GM19240 (cell line): ENCODE data around the gene BCAP29.

Experiments used
- DNase-seq: peaks from one replicate; pipeline ENCODE4 v3.0.0; 2011; ENCODE audit warnings: low spot score; ENCODE audit not compliant: insufficient read length

Gene BCAP29

GRCh38 chr7:107581387-107582013 is 1.5 kb downstream of the BCAP29 start:
- DNase-seq, result no peak

GRCh38 chr7:107582875-107583274 is 2.8 kb downstream of the BCAP29 start:
- no peak for DNase-seq

- no peak for DNase-seq
These were observed 4.7 kb downstream of the BCAP29 start for GRCh38 chr7:107584716-107585115.

- no peak for DNase-seq
These were observed 8.6 kb downstream of the BCAP29 start for GRCh38 chr7:107588529-107589130.

- DNase-seq, result no peak
These were observed 11.4 kb downstream of the BCAP29 start for GRCh38 chr7:107591421-107591820.

GRCh38 chr7:107592361-107593024 is 12.4 kb downstream of the BCAP29 start:
- DNase-seq, result no peak

- no peak for DNase-seq
These were observed 13.0 kb downstream of the BCAP29 start for GRCh38 chr7:107593025-107593410.

GRCh38 chr7:107594961-107595737 is 15.1 kb downstream of the BCAP29 start:
- no peak for DNase-seq

GRCh38 chr7:107596881-107597581 is 17.0 kb downstream of the BCAP29 start:
- no peak for DNase-seq

- no peak for DNase-seq
These were observed 17.5 kb downstream of the BCAP29 start for GRCh38 chr7:107597582-107597916.

GRCh38 chr7:107597953-107598352 is 17.9 kb downstream of the BCAP29 start:
- DNase-seq, result no peak

GRCh38 chr7:107599262-107599661 is 19.2 kb downstream of the BCAP29 start:
- DNase-seq, result no peak

GRCh38 chr7:107600816-107601215 is 20.8 kb downstream of the BCAP29 start:
- no peak for DNase-seq

- no peak for DNase-seq
These were observed 25.3 kb downstream of the BCAP29 start for GRCh38 chr7:107605218-107605815.

- DNase-seq, result no peak
These were observed 26.3 kb downstream of the BCAP29 start for GRCh38 chr7:107606303-107606702.

GRCh38 chr7:107609811-107610261 is 29.8 kb downstream of the BCAP29 start:
- no peak for DNase-seq

- no peak for DNase-seq
These were observed 30.3 kb downstream of the BCAP29 start for GRCh38 chr7:107610323-107610722.

- no peak for DNase-seq
These were observed 33.4 kb downstream of the BCAP29 start for GRCh38 chr7:107613439-107613838.

- DNase-seq, result no peak
These were observed 33.9 kb downstream of the BCAP29 start for GRCh38 chr7:107613948-107614347.

- DNase-seq, result no peak
These were observed 34.4 kb downstream of the BCAP29 start for GRCh38 chr7:107614425-107614824.
